ENCODE results near the gene SNAP47. TPM values are rescaled to one million over a fixed set of nuclear protein-coding genes. Genes with fewer than 3 reads are reported as not detected.
"Not testable (repeated sequence)": the region's sequence is repeated elsewhere in the genome, so short reads cannot be mapped to it uniquely, and the experiment has no call there.

The SNAP47 gene, protein sequence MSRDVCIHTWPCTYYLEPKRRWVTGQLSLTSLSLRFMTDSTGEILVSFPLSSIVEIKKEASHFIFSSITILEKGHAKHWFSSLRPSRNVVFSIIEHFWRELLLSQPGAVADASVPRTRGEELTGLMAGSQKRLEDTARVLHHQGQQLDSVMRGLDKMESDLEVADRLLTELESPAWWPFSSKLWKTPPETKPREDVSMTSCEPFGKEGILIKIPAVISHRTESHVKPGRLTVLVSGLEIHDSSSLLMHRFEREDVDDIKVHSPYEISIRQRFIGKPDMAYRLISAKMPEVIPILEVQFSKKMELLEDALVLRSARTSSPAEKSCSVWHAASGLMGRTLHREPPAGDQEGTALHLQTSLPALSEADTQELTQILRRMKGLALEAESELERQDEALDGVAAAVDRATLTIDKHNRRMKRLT
- polyA plus RNA-seq (2013, experiment 1 of 2): 27.1 TPM
- 25.3 TPM for polyA plus RNA-seq (2013, experiment 2 of 2)

DNA sequence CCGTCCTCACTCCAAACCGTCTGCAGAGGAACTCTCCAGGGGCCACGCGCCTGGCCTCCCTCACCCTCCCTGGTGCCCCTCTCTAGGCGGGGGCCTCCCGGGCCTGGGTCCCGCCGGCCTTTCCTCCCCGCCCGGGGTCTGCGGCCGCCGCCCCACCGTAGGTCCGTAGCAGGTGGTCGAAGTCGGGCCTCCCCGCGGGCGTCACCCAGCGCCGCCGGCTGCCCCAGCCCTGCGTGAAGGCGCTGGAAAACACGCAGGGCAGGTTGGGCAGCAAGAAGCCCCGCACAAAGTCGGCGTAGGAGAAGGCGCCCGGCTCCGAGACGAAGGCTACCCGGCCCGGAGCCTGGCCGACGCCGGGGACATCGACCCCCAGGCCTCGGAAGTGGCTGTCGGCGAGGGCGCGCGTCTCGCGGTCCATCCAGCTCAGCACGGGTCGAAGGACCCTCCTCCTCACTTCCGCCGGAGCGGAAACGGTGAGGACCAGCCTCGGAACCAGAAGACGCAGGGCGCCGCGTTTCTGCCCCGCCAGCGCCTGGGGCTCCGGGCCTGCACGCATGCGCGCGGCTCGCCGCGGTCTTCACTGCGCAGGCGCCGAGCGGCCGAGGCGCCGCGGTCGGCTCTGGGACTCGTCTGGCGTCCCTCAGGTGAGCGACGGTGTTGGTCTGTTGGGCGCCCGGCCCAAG lies at the start of gene SNAP47, which contains the start of gene JMJD4:
Gene SNAP47 (plus strand): TSS at position 580 of the 683 bp plus-strand sequence. CDS start 12,302 bp downstream, outside the sequence.
Gene JMJD4 (minus strand): TSS at position 447 of the 683 bp plus-strand sequence. CDS start 29 bp downstream, at position 418.
- H2BK120ac ChIP-seq (ENCODE audit: low read depth, low read length): no peak within 1 kb of the TSS
- H3K4ac ChIP-seq (ENCODE audit: low read length): no peak within 1 kb of the TSS
- peak within 1 kb of the TSS; percentile 64 for H4K91ac ChIP-seq (ENCODE audit: low read depth, low read length, poor library complexity)
- peak within 1 kb of the TSS; percentile 82 for H2AK5ac ChIP-seq (ENCODE audit: low read depth, low read length)
- peak within 1 kb of the TSS; percentile 78 for H4K8ac ChIP-seq (ENCODE audit: low read depth, low read length)
- H3K36me3 ChIP-seq (replicated peaks in 1 of 2; ENCODE audit: control insufficient read depth in 2 of 2, insufficient read depth in 2 of 2, low read length in 2 of 2): peaks cover 30 to 50% of the 10 kb centered on the region in 2 donors
- H2BK5ac ChIP-seq (ENCODE audit: low read length): peak within 1 kb of the TSS; percentile 11
- no peaks in the 10 kb centered on the region for H3K9me3 ChIP-seq (replicated peaks in 1 of 2; ENCODE audit: control insufficient read depth in 2 of 2, insufficient read depth in 1 of 2, low read depth in 1 of 2, low read length in 2 of 2)
- no peaks in the 10 kb centered on the region for H3K27me3 ChIP-seq (ENCODE audit: control insufficient read depth in 3 of 3, insufficient read depth in 3 of 3, low read depth in 1 of 3, low read length in 3 of 3)
- H3K4me2 ChIP-seq (ENCODE audit: insufficient read depth, low read length, poor library complexity, severe bottlenecking): peak within 1 kb of the TSS; percentile 97
- H3K4me1 ChIP-seq (ENCODE audit: control insufficient read depth in 2 of 2, insufficient read depth in 1 of 2, low read depth in 1 of 2, low read length in 2 of 2): peaks cover 6 to 8% of the 10 kb centered on the region in 2 donors
- H2BK12ac ChIP-seq (ENCODE audit: low read length): no peak within 1 kb of the TSS
- DNase-seq (ENCODE audit: low spot score): peak; percentile 92
- peak within 1 kb of the TSS; percentile 92 for H3K18ac ChIP-seq (ENCODE audit: low read length)
- H3K79me1 ChIP-seq (ENCODE audit: low read depth, low read length): peaks cover 38% of the 10 kb centered on the region
- H3K9ac ChIP-seq (ENCODE audit: low read depth, low read length, poor library complexity): peak within 1 kb of the TSS; percentile 98
- H2BK15ac ChIP-seq (ENCODE audit: low read length): no peak within 1 kb of the TSS
- H2AFZ ChIP-seq (ENCODE audit: low read length): peak within 1 kb of the TSS; percentile 99
- H3K14ac ChIP-seq (ENCODE audit: low read length): peak within 1 kb of the TSS; percentile 79
- peak within 1 kb of the TSS; percentile 68 to 97 for H3K4me3 ChIP-seq (ENCODE audit: low read length in 2 of 2)
- H3K27ac ChIP-seq (replicated peaks; ENCODE audit: low read length): no peak within 1 kb of the TSS
- WGBS, 2 donors (ENCODE audit: extremely low coverage in 2 of 2, insufficient read length in 2 of 2, insufficient replicate concordance in 1 of 2): no CpG with 5 or more reads among the region's 83 CpGs
- peak within 1 kb of the TSS; percentile 100 for H3K23ac ChIP-seq (ENCODE audit: low read depth, low read length, poor library complexity)

DNA sequence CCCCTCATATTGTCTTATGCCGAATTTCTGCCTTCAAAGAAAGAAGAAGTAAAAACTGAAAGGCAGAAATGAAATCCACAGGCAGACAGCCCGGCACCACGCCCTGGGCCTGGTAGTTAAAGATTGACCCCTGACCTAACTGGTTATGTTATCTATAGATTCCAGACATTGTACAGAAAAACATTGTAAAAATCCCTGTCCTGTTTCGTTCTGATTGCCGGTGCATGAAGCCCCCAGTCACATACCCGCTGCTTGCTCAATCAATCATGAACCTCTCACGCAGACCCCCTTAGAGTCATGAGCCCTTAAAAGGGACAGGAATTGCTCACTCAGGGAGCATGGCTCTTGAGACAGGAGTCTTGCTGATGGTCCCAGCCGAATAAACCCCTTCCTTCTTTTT lies 49.4 kb upstream of the SNAP47 start:
- Histone ChIP-seq H2AFZ (ENCODE audit: low read length) (no peak overlapping the region), H3K23ac (ENCODE audit: low read depth, low read length, poor library complexity) (no peak overlapping the region), H3K36me3 (replicated peaks in 1 of 2; ENCODE audit: control insufficient read depth in 2 of 2, insufficient read depth in 2 of 2, low read length in 2 of 2) (no peaks in the 10 kb centered on the region), H3K4me2 (ENCODE audit: insufficient read depth, low read length, poor library complexity, severe bottlenecking) (no peak overlapping the region), H2AK5ac (ENCODE audit: low read depth, low read length) (no peak overlapping the region), H3K9me3 (replicated peaks in 1 of 2; ENCODE audit: control insufficient read depth in 2 of 2, insufficient read depth in 1 of 2, low read depth in 1 of 2, low read length in 2 of 2) (no peaks in the 10 kb centered on the region), H3K18ac (ENCODE audit: low read length) (no peak overlapping the region), H2BK120ac (ENCODE audit: low read depth, low read length) (no peak overlapping the region), H4K91ac (ENCODE audit: low read depth, low read length, poor library complexity) (no peak overlapping the region), H2BK12ac (ENCODE audit: low read length) (no peak overlapping the region), H3K79me1 (ENCODE audit: low read depth, low read length) (no peaks in the 10 kb centered on the region), H3K27ac (replicated peaks; ENCODE audit: low read length) (no peak overlapping the region), H3K9ac (ENCODE audit: low read depth, low read length, poor library complexity) (no peak overlapping the region), H3K4me3 (ENCODE audit: low read length in 2 of 2) (no peak overlapping the region), H3K4me1 (ENCODE audit: control insufficient read depth in 2 of 2, insufficient read depth in 1 of 2, low read depth in 1 of 2, low read length in 2 of 2) (no peaks in the 10 kb centered on the region), H3K27me3 (ENCODE audit: control insufficient read depth in 3 of 3, insufficient read depth in 3 of 3, low read depth in 1 of 3, low read length in 3 of 3) (no peaks in the 10 kb centered on the region), H3K14ac (ENCODE audit: low read length) (no peak overlapping the region), H2BK5ac (ENCODE audit: low read length) (no peak overlapping the region), H3K4ac (ENCODE audit: low read length) (no peak overlapping the region), H2BK15ac (ENCODE audit: low read length) (no peak overlapping the region), H4K8ac (ENCODE audit: low read depth, low read length) (no peak overlapping the region)
- no peak for DNase-seq (ENCODE audit: low spot score)
- WGBS, 2 donors (ENCODE audit: extremely low coverage in 2 of 2, insufficient read length in 2 of 2, insufficient replicate concordance in 1 of 2): no CpG with 5 or more reads among the region's 8 CpGs

DNA sequence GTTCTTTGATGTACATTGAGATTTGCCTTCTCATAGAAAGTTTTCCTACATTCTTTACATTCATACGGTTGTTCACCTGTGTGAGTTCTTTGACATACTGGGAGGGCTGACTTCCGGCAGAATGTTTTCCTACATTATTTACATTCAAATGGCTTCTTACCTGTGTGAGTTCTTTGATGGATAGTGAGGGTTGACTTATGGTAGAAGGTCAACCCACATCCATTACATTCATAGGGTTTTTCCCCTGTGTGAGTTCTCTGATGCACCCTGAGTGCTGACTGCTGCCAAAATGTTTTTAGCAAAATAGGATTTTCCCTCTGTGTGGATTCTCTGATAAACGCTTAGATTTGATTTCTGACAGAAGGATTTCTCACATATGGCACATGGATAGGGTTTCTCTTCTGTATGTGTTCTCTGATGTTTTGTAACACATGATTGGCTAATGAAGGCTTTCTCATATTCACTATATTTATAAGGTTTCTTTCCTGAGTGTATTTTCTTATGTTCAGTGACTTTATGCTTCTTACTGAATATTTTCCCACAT lies 37.8 kb upstream of the SNAP47 start:
- Histone ChIP-seq H3K9ac (ENCODE audit: low read depth, low read length, poor library complexity) (no peak overlapping the region), H3K4ac (ENCODE audit: low read length) (no peak overlapping the region), H3K27me3 (ENCODE audit: control insufficient read depth in 3 of 3, insufficient read depth in 3 of 3, low read depth in 1 of 3, low read length in 3 of 3) (peaks cover 0 to 2% (median 0%) of the 10 kb centered on the region in 3 experiments), H3K14ac (ENCODE audit: low read length) (no peak overlapping the region), H3K36me3 (replicated peaks in 1 of 2; ENCODE audit: control insufficient read depth in 2 of 2, insufficient read depth in 2 of 2, low read length in 2 of 2) (no peaks in the 10 kb centered on the region), H2BK12ac (ENCODE audit: low read length) (no peak overlapping the region), H3K4me1 (ENCODE audit: control insufficient read depth in 2 of 2, insufficient read depth in 1 of 2, low read depth in 1 of 2, low read length in 2 of 2) (no peaks in the 10 kb centered on the region), H2BK15ac (ENCODE audit: low read length) (no peak overlapping the region), H2BK120ac (ENCODE audit: low read depth, low read length) (no peak overlapping the region), H3K4me2 (ENCODE audit: insufficient read depth, low read length, poor library complexity, severe bottlenecking) (no peak overlapping the region), H3K9me3 (replicated peaks in 1 of 2; ENCODE audit: control insufficient read depth in 2 of 2, insufficient read depth in 1 of 2, low read depth in 1 of 2, low read length in 2 of 2) (peaks cover 11 to 14% of the 10 kb centered on the region in 2 donors), H2AFZ (ENCODE audit: low read length) (no peak overlapping the region), H3K27ac (replicated peaks; ENCODE audit: low read length) (no peak overlapping the region), H3K23ac (ENCODE audit: low read depth, low read length, poor library complexity) (no peak overlapping the region), H3K79me1 (ENCODE audit: low read depth, low read length) (no peaks in the 10 kb centered on the region), H2AK5ac (ENCODE audit: low read depth, low read length) (no peak overlapping the region), H4K91ac (ENCODE audit: low read depth, low read length, poor library complexity) (no peak overlapping the region), H2BK5ac (ENCODE audit: low read length) (no peak overlapping the region), H4K8ac (ENCODE audit: low read depth, low read length) (no peak overlapping the region), H3K18ac (ENCODE audit: low read length) (no peak overlapping the region), H3K4me3 (ENCODE audit: low read length in 2 of 2) (no peak overlapping the region)
- WGBS, 2 donors (ENCODE audit: extremely low coverage in 2 of 2, insufficient read length in 2 of 2, insufficient replicate concordance in 1 of 2): no CpG with 5 or more reads among the region's 3 CpGs
- DNase-seq (ENCODE audit: low spot score): no peak

DNA sequence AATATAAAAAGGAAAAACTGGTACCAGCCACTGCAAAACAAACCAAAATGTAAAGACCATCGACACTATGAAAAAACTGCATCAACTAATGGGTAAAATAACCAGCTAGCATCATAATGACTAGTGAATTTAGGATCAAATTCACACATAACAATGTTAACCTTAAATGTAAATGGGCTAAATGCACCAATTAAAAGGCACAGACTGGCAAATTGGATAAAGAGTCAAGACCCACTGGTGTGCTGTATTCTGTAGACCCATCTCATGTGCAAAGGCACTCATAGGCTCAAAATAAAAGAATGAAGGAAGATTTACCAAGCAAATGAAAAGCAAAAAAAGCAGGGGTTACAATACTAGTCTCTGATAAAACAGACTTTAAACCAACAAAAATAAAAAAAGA lies 33.6 kb upstream of the SNAP47 start:
- not testable (repeated sequence) for H3K23ac ChIP-seq (ENCODE audit: low read depth, low read length, poor library complexity); H3K4me1 ChIP-seq (ENCODE audit: control insufficient read depth in 2 of 2, insufficient read depth in 1 of 2, low read depth in 1 of 2, low read length in 2 of 2); H3K79me1 ChIP-seq (ENCODE audit: low read depth, low read length); H2BK15ac ChIP-seq (ENCODE audit: low read length); H3K4me3 ChIP-seq (ENCODE audit: low read length in 2 of 2); H3K18ac ChIP-seq (ENCODE audit: low read length); H4K8ac ChIP-seq (ENCODE audit: low read depth, low read length); H3K4me2 ChIP-seq (ENCODE audit: insufficient read depth, low read length, poor library complexity, severe bottlenecking); H4K91ac ChIP-seq (ENCODE audit: low read depth, low read length, poor library complexity); H2AK5ac ChIP-seq (ENCODE audit: low read depth, low read length); H3K27ac ChIP-seq (replicated peaks; ENCODE audit: low read length); H3K27me3 ChIP-seq (ENCODE audit: control insufficient read depth in 3 of 3, insufficient read depth in 3 of 3, low read depth in 1 of 3, low read length in 3 of 3); H2BK12ac ChIP-seq (ENCODE audit: low read length); H2AFZ ChIP-seq (ENCODE audit: low read length); H2BK120ac ChIP-seq (ENCODE audit: low read depth, low read length); H3K4ac ChIP-seq (ENCODE audit: low read length); H3K14ac ChIP-seq (ENCODE audit: low read length); H2BK5ac ChIP-seq (ENCODE audit: low read length); H3K9ac ChIP-seq (ENCODE audit: low read depth, low read length, poor library complexity); DNase-seq (ENCODE audit: low spot score); H3K36me3 ChIP-seq (replicated peaks in 1 of 2; ENCODE audit: control insufficient read depth in 2 of 2, insufficient read depth in 2 of 2, low read length in 2 of 2)
- peaks cover 5 to 11% of the 10 kb centered on the region in 2 donors for H3K9me3 ChIP-seq (replicated peaks in 1 of 2; ENCODE audit: control insufficient read depth in 2 of 2, insufficient read depth in 1 of 2, low read depth in 1 of 2, low read length in 2 of 2)
- WGBS, 2 donors (ENCODE audit: extremely low coverage in 2 of 2, insufficient read length in 2 of 2, insufficient replicate concordance in 1 of 2): no CpG with 5 or more reads among the region's 1 CpG
